Measurements from ENCODE around the gene KRTAP10-8.
"Not testable (repeated sequence)": the region's sequence is repeated elsewhere in the genome, so short reads cannot be mapped to it uniquely, and the experiment has no call there.

KRTAP10-8 gene

GRCh38 chr21:44599264-44600029, 12.4 kb upstream of the KRTAP10-8 start:
- no peak for DNase-seq

- DNase-seq = not testable (repeated sequence)
These were observed 11.5 kb upstream of the KRTAP10-8 start, which contains the start of gene KRTAP10-7 for GRCh38 chr21:44600118-44600978. Gene KRTAP10-7 (plus strand): TSS chr21:44600597. CDS start chr21:44600622, 25 bp downstream.

- DNase-seq = not testable (repeated sequence)
These were observed 10.8 kb upstream of the KRTAP10-8 start for GRCh38 chr21:44601091-44601490.

GRCh38 chr21:44601596-44602462, 10.1 kb upstream of the KRTAP10-8 start:
- no peak for DNase-seq

GRCh38 chr21:44602463-44602850, 9.4 kb upstream of the KRTAP10-8 start:
- no peak for DNase-seq

- no peak for DNase-seq
These were observed 8.6 kb upstream of the KRTAP10-8 start for GRCh38 chr21:44603109-44603875.

- DNase-seq = no peak
These were observed 8.0 kb upstream of the KRTAP10-8 start for GRCh38 chr21:44603911-44604310.

GRCh38 chr21:44606495-44606894, 5.4 kb upstream of the KRTAP10-8 start:
- DNase-seq = no peak

- DNase-seq = no peak
These were observed 2.7 kb upstream of the KRTAP10-8 start for GRCh38 chr21:44609193-44609592.

- not testable (repeated sequence) for DNase-seq
These were observed 1.6 kb upstream of the KRTAP10-8 start for GRCh38 chr21:44610157-44610843.

GRCh38 chr21:44611551-44611950, 328 bp upstream of the KRTAP10-8 start:
- no peak for DNase-seq

GRCh38 chr21:44612669-44613229, 870 bp downstream of the KRTAP10-8 start:
- DNase-seq = no peak

GRCh38 chr21:44613386-44614155, 1.7 kb downstream of the KRTAP10-8 start:
- no peak for DNase-seq

- DNase-seq = no peak
These were observed 2.3 kb downstream of the KRTAP10-8 start for GRCh38 chr21:44614161-44614631.

GRCh38 chr21:44614961-44615391, 3.1 kb downstream of the KRTAP10-8 start:
- no peak for DNase-seq

GRCh38 chr21:44615466-44615865, 3.6 kb downstream of the KRTAP10-8 start:
- no peak for DNase-seq

- no peak for DNase-seq
These were observed 4.2 kb downstream of the KRTAP10-8 start for GRCh38 chr21:44615911-44616590.

- DNase-seq = no peak
These were observed 4.7 kb downstream of the KRTAP10-8 start for GRCh38 chr21:44616591-44616926.

- DNase-seq = no peak
These were observed 5.2 kb downstream of the KRTAP10-8 start for GRCh38 chr21:44617071-44617501.

- peak; percentile 52 for DNase-seq
These were observed 6.6 kb downstream of the KRTAP10-8 start for GRCh38 chr21:44618504-44618903.

All from OCI-M1 (cell line).